Esophagus squamous epithelium (tissue), 5 donors: ENCODE data around the gene SPTSSA. TPM values are rescaled to one million over a fixed set of nuclear protein-coding genes. Genes with fewer than 3 reads are reported as not detected.
"Not testable (repeated sequence)": the region's sequence is repeated elsewhere in the genome, so short reads cannot be mapped to it uniquely, and the experiment has no call there.

Experiments
- DNase-seq: peaks from one replicate; lab custom pipeline; 2025; lab: John Stamatoyannopoulos, UW
- H3K27ac ChIP-seq, 4 donors: fragments of 200-600 bp; sonication (generic); one replicate each; pipeline ENCODE4 v1.5.1; 2016 to 2019; ENCODE audit warnings: mild to moderate bottlenecking in 1 of 4
- H3K27me3 ChIP-seq, 4 donors: fragments of 200-600 bp; sonication (generic); 1 replicate in 3 of 4; 2 replicates in 1 of 4; pipeline versions ENCODE4 v1.5.1 to v1.6.0; 2017 to 2021; ENCODE audit warnings: antibody characterized with exemption in 1 of 4
- H3K36me3 ChIP-seq, 3 donors: fragments of 200-600 bp; sonication (generic); one replicate each; pipeline ENCODE4 v1.5.1; 2016 to 2019
- H3K4me1 ChIP-seq, 3 donors: fragments of 200-600 bp; sonication (generic); one replicate each; pipeline ENCODE4 v1.5.1; 2017 to 2019
- H3K4me3 ChIP-seq, 4 donors: fragments of 200-600 bp; sonication (generic); 1 replicate in 3 of 4; 2 replicates in 1 of 4; pipeline ENCODE4 v1.5.1; 2016 to 2019; ENCODE audit warnings: mild to moderate bottlenecking in 2 of 4, moderate library complexity in 1 of 4
- H3K9me3 ChIP-seq, 3 donors: fragments of 200-600 bp; sonication (generic); one replicate each; pipeline ENCODE4 v1.5.1; 2016 to 2019
- CTCF ChIP-seq, 6 experiments: fragments of 450-650 bp in 4 of 6; fragments of 200-600 bp in 2 of 6; sonication (generic) in 2 of 6; IDR thresholded peaks; one replicate each; pipeline ENCODE4 v1.5.1; 2016 to 2019; ENCODE audit warnings: antibody characterized with exemption in 6 of 6, mild to moderate bottlenecking in 4 of 6, moderate library complexity in 4 of 6
- POLR2A ChIP-seq, 4 donors: fragments of 450-650 bp; IDR thresholded peaks; one replicate each; pipeline ENCODE4 v1.6.1; 2017; ENCODE audit warnings: antibody characterized with exemption in 4 of 4, mild to moderate bottlenecking in 4 of 4, moderate library complexity in 3 of 4
- WGBS, 2 donors: methylation state at CpG; one replicate each; pipeline ENCODE4 v1.1.5; 2018; 5-methylcytosine and 5-hydroxymethylcytosine counted together
- intact Hi-C: fragments of 100-400 bp; cut with DNase I; formaldehyde crosslinking; loops from one replicate; pipeline ENCODE4 v1.15.0; 2022
- total RNA-seq, 4 donors: library from RNA; depleted of rRNA; stranded (reverse); fragments of >200 nt; gene quantifications; one replicate each; pipeline ENCODE4 v1.1.0, GENCODE V29; 2016
- donor health status: DM: yes; HTN: yes; CAD: no.

SPTSSA gene
- total RNA-seq, 4 donors from 2014 or later, result 9.4 to 35.0 (median 17.3) TPM

- no peak for DNase-seq
- H3K27ac ChIP-seq, result no peak overlapping the region
- no peak overlapping the region for H3K4me3 ChIP-seq
- intact Hi-C loops, result no loop called here
- TF ChIP-seq CTCF (IDR thresholded peaks at IDR 0.05) (no peak), POLR2A (IDR thresholded peaks at IDR 0.05) (no peak)
- H3K27me3 ChIP-seq, result no peaks in the 10 kb centered on the region
- H3K4me1 ChIP-seq, result peaks cover 0 to 19% (median 10%) of the 10 kb centered on the region in 3 donors
- WGBS, 2 donors, result 91 to 92% methylated on average over 3 of the region's 3 CpGs
- H3K36me3 ChIP-seq, result peaks cover 0 to 7% (median 0%) of the 10 kb centered on the region in 3 donors
- no peaks in the 10 kb centered on the region for H3K9me3 ChIP-seq
Observed at GRCh38 chr14:34437729-34438080, 24.3 kb downstream of the SPTSSA start.

GRCh38 chr14:34436960-34437728 is 24.9 kb downstream of the SPTSSA start:
- H3K27ac ChIP-seq, result no peak overlapping the region
- no peak for DNase-seq
- no peak for TF ChIP-seq POLR2A (IDR thresholded peaks at IDR 0.05)
- no peak for TF ChIP-seq CTCF (IDR thresholded peaks at IDR 0.05)
- H3K36me3 ChIP-seq, result peaks cover 0 to 7% (median 0%) of the 10 kb centered on the region in 3 donors
- no peak overlapping the region for H3K4me3 ChIP-seq
- no peaks in the 10 kb centered on the region for H3K27me3 ChIP-seq
- WGBS, 2 donors, result 84 to 100% methylated on average over 1 of the region's 1 CpG
- no peaks in the 10 kb centered on the region for H3K9me3 ChIP-seq
- H3K4me1 ChIP-seq, result peaks cover 0 to 19% (median 10%) of the 10 kb centered on the region in 3 donors
- intact Hi-C loops, result no loop called here

GRCh38 chr14:34436118-34436905 is 25.7 kb downstream of the SPTSSA start:
- Histone ChIP-seq H3K36me3 (peaks cover 0 to 7% (median 0%) of the 10 kb centered on the region in 3 donors), H3K4me1 (peaks cover 0 to 14% (median 5%) of the 10 kb centered on the region in 3 donors), H3K27me3 (no peaks in the 10 kb centered on the region), H3K27ac (no peak overlapping the region), H3K9me3 (no peaks in the 10 kb centered on the region), H3K4me3 (no peak overlapping the region)
- 61 to 67% methylated on average over 1 of the region's 1 CpG for WGBS, 2 donors
- intact Hi-C loops, result no loop called here
- DNase-seq, result no peak
- TF ChIP-seq POLR2A (IDR thresholded peaks at IDR 0.05) (no peak), CTCF (IDR thresholded peaks at IDR 0.05) (no peak)

- H3K27ac ChIP-seq, result no peak overlapping the region
- no peak overlapping the region for H3K4me3 ChIP-seq
- no peak for DNase-seq
- H3K36me3 ChIP-seq, result peaks cover 0 to 7% (median 0%) of the 10 kb centered on the region in 3 donors
- H3K9me3 ChIP-seq, result no peaks in the 10 kb centered on the region
- H3K27me3 ChIP-seq, result no peaks in the 10 kb centered on the region
- WGBS, 2 donors, result 90 to 100% methylated on average over 2 of the region's 2 CpGs
- no peak for TF ChIP-seq POLR2A (IDR thresholded peaks at IDR 0.05)
- TF ChIP-seq CTCF (IDR thresholded peaks at IDR 0.05), result no peak
- peaks cover 0 to 9% (median 0%) of the 10 kb centered on the region in 3 donors for H3K4me1 ChIP-seq
- intact Hi-C loops, result no loop called here
Observed at GRCh38 chr14:34433957-34434356, 28.1 kb downstream of the SPTSSA start.

- H3K4me3 ChIP-seq, H3K36me3 ChIP-seq, DNase-seq, intact Hi-C loops, H3K9me3 ChIP-seq, H3K27ac ChIP-seq, H3K27me3 ChIP-seq, H3K4me1 ChIP-seq: not testable (repeated sequence)
- WGBS, 2 donors, result 75 to 81% methylated on average over 5 of the region's 5 CpGs
Observed at GRCh38 chr14:34428102-34428466, 34.0 kb downstream of the SPTSSA start.
